ENCODE measurements around the gene ALLC. TPM values are rescaled to one million over a fixed set of nuclear protein-coding genes. Genes with fewer than 3 reads are reported as not detected.

The ALLC gene
- total and polyA plus RNA-seq, 2 donors (not counting 1 experiment from before 2014, with no cell fraction given): not detected

DNA sequence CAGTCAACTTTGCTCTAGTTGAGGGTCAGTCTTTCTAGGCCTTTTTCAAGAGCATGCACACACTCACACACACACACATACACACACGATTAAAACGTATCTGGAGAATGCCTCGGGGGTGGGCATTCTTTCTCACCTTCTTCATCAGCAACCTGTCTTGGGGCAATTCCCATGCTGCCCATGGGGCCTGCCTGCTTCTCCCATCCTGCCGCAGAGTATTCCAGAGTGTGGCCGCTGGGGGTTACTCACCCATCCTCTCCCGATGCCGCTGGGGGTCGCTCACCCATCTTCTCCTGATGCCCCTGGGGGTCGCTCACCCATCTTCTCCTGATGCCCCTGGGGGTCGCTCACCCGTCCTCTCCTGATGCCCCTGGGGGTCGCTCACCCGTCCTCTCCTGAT lies 10.8 kb upstream of the ALLC start:
- POLR2A ChIA-PET: no interaction called here
- no peak overlapping the region for H3K4me2 ChIP-seq (replicated peaks; ENCODE audit: low read depth, low read length, poor library complexity, severe bottlenecking)
- H3K4me1 ChIP-seq (ENCODE audit: control insufficient read depth in 2 of 2, insufficient read depth in 2 of 2, low read length in 2 of 2): peaks cover 13 to 14% of the 10 kb centered on the region in 2 donors
- DNase-seq (no peak), ATAC-seq (ENCODE audit: low read depth) (no peak)
- Mint-ChIP-seq H3K4me1 (peaks cover 14% of the 10 kb centered on the region), H3K27me3 (no peaks in the 10 kb centered on the region), H3K9me3 (ENCODE audit: insufficient read depth) (no peaks in the 10 kb centered on the region), H3K4me3 (no peak overlapping the region), H3K27ac (no peak overlapping the region)
- H3K27me3 ChIP-seq (replicated peaks in 1 of 4; ENCODE audit: control extremely low read depth in 1 of 4, control insufficient read depth in 3 of 4, insufficient read depth in 4 of 4, low read length in 3 of 4): peaks cover 0 to 13% (median 1%) of the 10 kb centered on the region in 4 experiments
- no peak overlapping the region for H3K4me3 ChIP-seq (ENCODE audit: control extremely low read depth in 1 of 5, extremely low read depth in 1 of 5, insufficient read depth in 1 of 5, low read depth in 2 of 5, low read length in 4 of 5)
- H4K20me1 ChIP-seq (ENCODE audit: control insufficient read depth, insufficient read depth, low read length, poor library complexity, severe bottlenecking): no peaks in the 10 kb centered on the region
- H2AFZ ChIP-seq (ENCODE audit: insufficient read depth, low read depth, low read length, poor library complexity, severe bottlenecking): no peak overlapping the region
- no peak overlapping the region for H3K9ac ChIP-seq (ENCODE audit: low read length)
- TF ChIP-seq CTCF (IDR thresholded peaks at IDR 0.05): no peak
- TF ChIP-seq EZH2 (IDR thresholded peaks at IDR 0.05; ENCODE audit: borderline replicate concordance, insufficient read depth, low read depth, low read length, poor library complexity, severe bottlenecking): no peak
- 73% methylated on average over 13 of the region's 13 CpGs for WGBS (ENCODE audit: insufficient coverage)
- H3K27ac ChIP-seq (ENCODE audit: low read length in 2 of 2): no peak overlapping the region
- intact Hi-C loops (cut with micrococcal nuclease): no loop called here
- H3K36me3 ChIP-seq (replicated peaks in 1 of 2; ENCODE audit: control extremely low read depth in 1 of 2, control insufficient read depth in 1 of 2, extremely low read depth in 1 of 2, insufficient read depth in 2 of 2, low read length in 1 of 2): no peaks in the 10 kb centered on the region
- H3K9me3 ChIP-seq (ENCODE audit: control extremely low read depth in 1 of 3, control insufficient read depth in 2 of 3, insufficient read depth in 1 of 3, low read length in 2 of 3): no peaks in the 10 kb centered on the region
- CTCF ChIA-PET: no interaction called here
- no peaks in the 10 kb centered on the region for H3K79me2 ChIP-seq (ENCODE audit: control insufficient read depth, insufficient read depth, low read length)

GRCh38 chr2:3647831-3648651 lies 10.0 kb upstream of the ALLC start:
- Histone ChIP-seq H3K27me3 (replicated peaks in 1 of 4; ENCODE audit: control extremely low read depth in 1 of 4, control insufficient read depth in 3 of 4, insufficient read depth in 4 of 4, low read length in 3 of 4) (peaks cover 0 to 14% (median 1%) of the 10 kb centered on the region in 4 experiments), H3K79me2 (ENCODE audit: control insufficient read depth, insufficient read depth, low read length) (no peaks in the 10 kb centered on the region), H3K27ac (ENCODE audit: low read length in 2 of 2) (no peak overlapping the region), H3K9me3 (ENCODE audit: control extremely low read depth in 1 of 3, control insufficient read depth in 2 of 3, insufficient read depth in 1 of 3, low read length in 2 of 3) (no peaks in the 10 kb centered on the region), H4K20me1 (ENCODE audit: control insufficient read depth, insufficient read depth, low read length, poor library complexity, severe bottlenecking) (no peaks in the 10 kb centered on the region), H3K4me3 (ENCODE audit: control extremely low read depth in 1 of 5, extremely low read depth in 1 of 5, insufficient read depth in 1 of 5, low read depth in 2 of 5, low read length in 4 of 5) (no peak overlapping the region), H3K4me2 (replicated peaks; ENCODE audit: low read depth, low read length, poor library complexity, severe bottlenecking) (no peak overlapping the region), H2AFZ (ENCODE audit: insufficient read depth, low read depth, low read length, poor library complexity, severe bottlenecking) (no peak overlapping the region), H3K4me1 (ENCODE audit: control insufficient read depth in 2 of 2, insufficient read depth in 2 of 2, low read length in 2 of 2) (peaks cover 14 to 15% of the 10 kb centered on the region in 2 donors), H3K36me3 (replicated peaks in 1 of 2; ENCODE audit: control extremely low read depth in 1 of 2, control insufficient read depth in 1 of 2, extremely low read depth in 1 of 2, insufficient read depth in 2 of 2, low read length in 1 of 2) (no peaks in the 10 kb centered on the region), H3K9ac (ENCODE audit: low read length) (no peak overlapping the region)
- WGBS (ENCODE audit: insufficient coverage): 90% methylated on average over 11 of the region's 14 CpGs
- Mint-ChIP-seq H3K27me3 (no peaks in the 10 kb centered on the region), H3K4me1 (peaks cover 14% of the 10 kb centered on the region), H3K27ac (no peak overlapping the region), H3K9me3 (ENCODE audit: insufficient read depth) (no peaks in the 10 kb centered on the region), H3K4me3 (no peak overlapping the region)
- TF ChIP-seq EZH2 (IDR thresholded peaks at IDR 0.05; ENCODE audit: borderline replicate concordance, insufficient read depth, low read depth, low read length, poor library complexity, severe bottlenecking): no peak
- no peak for TF ChIP-seq CTCF (IDR thresholded peaks at IDR 0.05)
- CTCF ChIA-PET: no interaction called here
- intact Hi-C loops (cut with micrococcal nuclease): no loop called here
- POLR2A ChIA-PET: no interaction called here
- no peak for DNase-seq
- ATAC-seq (ENCODE audit: low read depth): no peak
